ENCODE results near the gene ACSS3.

- TF ChIP-seq CTCF (optimal IDR thresholded peaks at IDR 0.05 in 1 of 3, IDR thresholded peaks at IDR 0.05 in 1 of 3, conservative IDR thresholded peaks at IDR 0.05 in 1 of 3; ENCODE audit: extremely low read depth in 1 of 3, insufficient read depth in 2 of 3, low read length in 3 of 3) (no peak), EZH2 (IDR thresholded peaks at IDR 0.05; ENCODE audit: low read length) (no peak)
Measured at GRCh38 chr12:81123611-81124010, 45.7 kb downstream of the ACSS3 start.

All from keratinocyte (primary cell).